GM19035 (cell line): Measurements from ENCODE around the gene NHEJ1.

Experiments
- ATAC-seq: cut with Tn5 transposase; IDR thresholded peaks from one replicate; pipeline ENCODE4 v1.9.1; 2021; ENCODE audit not compliant: unreplicated experiment

The NHEJ1 gene

GRCh38 chr2:219182331-219183150 is 21.9 kb upstream of the NHEJ1 start:
- no peak for ATAC-seq

DNA sequence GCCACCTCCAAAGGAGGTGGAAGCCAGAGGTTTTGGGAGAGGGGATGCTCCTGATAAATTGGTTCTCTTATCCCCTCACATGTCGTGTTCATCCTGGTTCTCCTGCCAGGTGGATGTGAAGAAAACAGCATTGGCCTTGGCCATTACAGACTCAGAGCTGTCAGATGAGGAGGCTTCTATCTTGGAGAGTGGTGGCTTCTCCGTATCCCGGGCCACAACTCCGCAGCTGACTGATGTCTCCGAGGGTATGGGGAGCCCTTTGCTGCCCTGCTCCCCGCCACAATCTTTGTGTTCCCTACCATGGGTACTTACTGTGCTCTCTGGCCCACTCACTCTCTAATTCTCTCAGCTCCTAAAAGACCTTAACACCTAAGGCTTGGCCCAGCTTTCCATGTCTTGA is 20.9 kb upstream of the NHEJ1 start:
- no peak for ATAC-seq

- ATAC-seq, result no peak
These were observed 20.3 kb upstream of the NHEJ1 start for GRCh38 chr2:219180961-219181360.

DNA sequence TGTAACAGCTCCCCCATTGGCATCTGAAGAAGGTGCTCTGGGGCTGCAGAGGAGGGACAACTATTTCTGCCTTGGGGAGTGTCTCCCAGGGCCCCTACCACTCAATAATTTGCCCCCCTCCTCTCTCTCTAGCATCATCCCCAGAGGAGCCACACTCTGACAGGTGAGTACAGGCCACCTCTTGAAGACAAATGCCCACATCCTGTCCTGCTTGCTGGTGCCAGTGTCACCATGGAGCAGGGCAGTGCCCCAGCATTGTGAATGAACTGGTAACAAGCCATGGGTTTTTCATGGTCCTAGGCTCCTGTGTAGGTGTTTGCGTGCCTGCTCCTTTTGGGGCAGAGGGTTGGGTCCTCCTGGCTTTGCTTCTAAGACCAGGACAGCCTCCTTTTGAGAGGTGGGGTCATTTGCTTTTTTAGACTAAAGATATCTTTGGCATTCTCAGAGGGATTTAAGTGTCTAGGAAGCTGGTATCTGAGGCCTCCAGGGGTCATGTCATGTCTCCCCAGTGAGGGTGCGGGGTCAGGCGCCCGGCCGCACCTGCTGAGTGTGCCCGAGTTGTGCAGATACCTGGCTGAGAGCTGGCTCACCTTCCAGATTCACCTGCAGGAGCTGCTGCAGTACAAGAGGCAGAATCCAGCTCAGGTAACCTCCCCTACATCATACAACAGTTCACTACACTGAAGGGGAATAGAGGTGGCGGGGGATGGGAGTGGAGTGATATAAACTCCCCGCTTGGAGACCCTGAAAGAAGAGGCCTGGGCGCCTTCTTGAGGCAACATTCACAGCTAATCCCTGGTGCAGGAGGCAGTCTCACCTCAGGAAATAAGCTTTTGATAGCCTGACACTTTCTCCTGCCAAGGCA is 19.2 kb upstream of the NHEJ1 start:
- no peak for ATAC-seq

- ATAC-seq, result peak; percentile 17
These were observed 18.0 kb upstream of the NHEJ1 start for GRCh38 chr2:219178377-219179175.

DNA sequence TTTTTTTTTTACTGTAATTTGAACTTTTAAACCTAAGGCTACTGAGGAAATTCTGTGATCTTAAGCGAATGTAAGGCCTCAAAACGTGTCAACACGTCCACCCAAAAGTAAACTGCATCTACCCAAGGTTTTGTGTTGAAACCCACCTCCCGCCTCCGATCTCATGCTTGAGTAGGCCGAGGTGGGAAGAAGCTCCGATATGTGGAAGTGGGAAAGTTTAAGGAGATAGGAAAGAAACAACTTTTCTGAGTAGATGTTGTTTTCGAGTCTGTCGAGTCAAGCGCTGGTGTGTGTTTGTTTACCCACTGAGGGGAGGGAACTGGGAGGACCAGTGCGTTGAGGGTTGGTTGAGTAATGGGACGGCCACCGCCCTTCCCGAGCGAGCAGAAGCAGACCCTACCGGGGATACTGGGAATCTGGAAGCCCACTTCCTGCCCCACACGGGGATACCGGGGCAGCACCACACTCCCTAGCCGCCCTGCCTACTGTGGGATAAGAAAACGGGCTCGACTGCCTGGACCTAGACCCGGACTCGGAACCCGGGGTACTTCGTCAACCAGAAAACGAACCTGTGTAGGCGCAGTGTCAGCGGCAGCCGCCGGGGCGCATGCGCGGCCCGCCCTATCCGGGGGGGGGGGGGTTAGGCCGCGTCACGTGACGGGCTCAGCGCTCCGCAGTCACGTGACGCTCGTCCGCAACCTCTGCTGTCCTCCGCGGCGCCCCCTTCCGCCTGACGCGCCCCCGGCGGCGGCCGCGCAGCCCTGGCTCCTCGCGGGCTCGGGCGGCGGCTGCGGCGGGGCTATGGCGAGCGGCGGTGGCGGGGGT is 17.1 kb upstream of the NHEJ1 start, which contains the start of gene RETREG2:
RETREG2 (plus strand) TSS at position 724 of the 825 bp plus-strand sequence; CDS start at position 802, 78 bp downstream.
- peak; percentile 45 for ATAC-seq

DNA sequence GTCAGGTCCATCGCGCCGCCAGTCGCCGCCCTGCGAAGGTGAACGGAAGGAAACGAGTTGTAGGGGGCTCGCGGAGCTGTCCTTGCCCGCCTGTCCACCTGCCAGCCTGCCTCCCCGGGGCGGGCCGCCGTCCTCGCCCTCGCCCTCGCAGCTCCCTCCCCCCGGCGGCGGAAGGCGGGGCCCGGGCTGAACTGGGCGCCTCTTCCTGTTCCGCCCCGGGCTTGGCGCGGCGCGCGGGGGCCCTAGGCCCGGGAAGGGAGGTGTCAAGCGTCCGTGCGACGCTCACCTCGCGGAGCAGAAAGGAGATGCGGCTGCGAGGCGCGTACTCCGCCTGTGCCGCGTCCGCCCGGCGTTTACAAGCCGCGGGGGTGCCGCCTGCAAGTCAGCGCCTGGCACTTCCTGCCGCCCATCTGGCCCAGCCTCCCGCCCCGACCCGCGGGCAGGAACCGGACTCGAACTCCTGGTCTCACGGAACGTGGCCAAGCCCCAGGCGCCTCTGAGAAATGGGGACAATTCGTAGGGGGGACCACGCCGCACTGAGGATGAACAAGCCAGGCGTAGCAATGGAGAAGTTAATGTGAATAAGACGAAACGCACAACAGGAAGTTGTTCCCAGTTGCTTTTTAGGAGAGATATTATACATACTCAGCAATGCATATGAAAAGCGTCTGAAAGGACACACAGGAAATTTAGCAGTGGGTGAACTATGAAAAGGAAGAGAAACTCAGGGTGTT is 16.4 kb upstream of the NHEJ1 start, which contains the start of gene CNPPD1:
CNPPD1 (minus strand) TSS at position 108 of the 734 bp plus-strand sequence; CDS start at position 11, 97 bp downstream.
- peak; percentile 61 for ATAC-seq

DNA sequence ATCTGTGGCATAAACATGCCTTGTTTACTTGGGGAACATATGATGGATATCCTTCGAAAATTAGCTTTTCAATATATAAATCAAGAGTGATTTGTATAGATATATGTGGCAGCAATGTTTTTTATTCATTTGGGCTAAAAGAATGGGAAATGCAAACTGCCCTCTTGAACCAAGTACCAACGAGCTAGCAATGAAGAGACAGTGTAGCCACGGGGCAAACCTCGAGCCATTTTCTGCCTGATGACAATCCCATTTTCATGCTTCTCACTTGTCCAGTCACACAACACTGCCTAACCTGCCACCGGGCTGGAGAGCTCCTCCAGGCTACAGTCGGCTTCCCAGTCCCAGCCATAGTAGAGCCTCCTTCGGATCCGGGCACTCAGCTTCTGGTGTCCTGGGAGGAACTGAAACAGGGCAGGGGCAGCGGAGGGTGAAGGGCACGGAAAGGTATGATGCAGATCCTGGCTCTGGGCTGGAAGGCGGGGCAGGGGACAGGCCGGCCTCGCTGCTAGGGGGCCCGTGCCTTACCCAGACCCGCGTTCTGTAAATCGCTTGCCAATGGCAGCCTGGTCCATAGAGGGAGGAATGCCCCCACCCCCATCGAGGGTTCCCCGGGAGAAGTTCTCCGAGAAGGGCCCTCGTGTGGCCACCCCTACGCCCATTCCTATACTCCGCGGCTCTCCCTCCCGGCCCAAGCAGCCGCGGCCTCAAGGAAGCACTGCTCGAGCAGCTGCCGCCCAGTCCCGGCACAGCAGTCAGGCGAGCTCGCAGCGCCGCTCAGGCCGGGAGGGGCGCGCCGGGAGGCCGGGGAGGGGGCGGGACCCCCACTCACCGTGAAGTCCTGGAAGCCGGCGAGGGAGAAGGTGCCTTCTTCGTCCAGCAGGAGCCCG is 15.6 kb upstream of the NHEJ1 start:
- ATAC-seq, result peak; percentile 24

DNA sequence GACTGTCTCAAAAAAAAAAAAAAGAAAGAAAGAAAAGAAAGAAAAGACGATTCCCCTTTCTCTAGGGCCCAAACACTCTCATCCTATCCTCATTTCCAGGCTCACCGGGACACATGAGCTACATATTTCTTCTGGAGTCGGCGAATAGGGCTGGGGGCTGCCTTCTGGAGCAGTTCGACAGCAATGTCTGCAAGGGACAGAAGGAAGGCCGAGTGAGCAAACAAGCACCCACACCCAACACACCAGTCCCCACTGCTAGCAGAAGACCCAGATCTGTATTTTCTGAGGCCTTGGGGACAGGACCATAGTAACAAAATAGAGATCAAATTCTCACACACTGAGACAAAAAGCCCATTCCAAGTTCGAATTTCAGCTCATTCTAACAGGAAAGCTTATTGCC is 14.9 kb upstream of the NHEJ1 start:
- no peak for ATAC-seq

- ATAC-seq, result no peak
These were observed 14.2 kb upstream of the NHEJ1 start for GRCh38 chr2:219174801-219175200.

DNA sequence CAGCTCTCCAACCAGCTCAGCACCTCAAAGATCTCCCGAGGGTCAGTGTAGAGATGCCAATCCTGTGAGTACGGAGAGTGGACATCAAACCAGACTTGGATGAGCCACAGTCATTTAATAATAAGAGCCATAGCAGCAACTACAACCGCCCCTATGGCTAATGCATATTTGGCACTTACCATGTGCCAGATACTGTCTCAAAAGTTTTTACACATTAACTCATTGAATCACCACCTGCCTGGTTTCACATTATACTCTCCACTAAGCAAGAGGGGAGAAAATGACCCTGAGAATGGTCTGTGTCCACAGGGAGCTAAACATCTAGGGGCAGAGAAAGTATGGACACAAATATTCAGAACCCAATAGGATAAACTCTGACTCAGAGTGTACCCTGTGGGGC is 13.5 kb upstream of the NHEJ1 start:
- ATAC-seq, result no peak

GRCh38 chr2:219173176-219173575 is 12.6 kb upstream of the NHEJ1 start:
- no peak for ATAC-seq

DNA sequence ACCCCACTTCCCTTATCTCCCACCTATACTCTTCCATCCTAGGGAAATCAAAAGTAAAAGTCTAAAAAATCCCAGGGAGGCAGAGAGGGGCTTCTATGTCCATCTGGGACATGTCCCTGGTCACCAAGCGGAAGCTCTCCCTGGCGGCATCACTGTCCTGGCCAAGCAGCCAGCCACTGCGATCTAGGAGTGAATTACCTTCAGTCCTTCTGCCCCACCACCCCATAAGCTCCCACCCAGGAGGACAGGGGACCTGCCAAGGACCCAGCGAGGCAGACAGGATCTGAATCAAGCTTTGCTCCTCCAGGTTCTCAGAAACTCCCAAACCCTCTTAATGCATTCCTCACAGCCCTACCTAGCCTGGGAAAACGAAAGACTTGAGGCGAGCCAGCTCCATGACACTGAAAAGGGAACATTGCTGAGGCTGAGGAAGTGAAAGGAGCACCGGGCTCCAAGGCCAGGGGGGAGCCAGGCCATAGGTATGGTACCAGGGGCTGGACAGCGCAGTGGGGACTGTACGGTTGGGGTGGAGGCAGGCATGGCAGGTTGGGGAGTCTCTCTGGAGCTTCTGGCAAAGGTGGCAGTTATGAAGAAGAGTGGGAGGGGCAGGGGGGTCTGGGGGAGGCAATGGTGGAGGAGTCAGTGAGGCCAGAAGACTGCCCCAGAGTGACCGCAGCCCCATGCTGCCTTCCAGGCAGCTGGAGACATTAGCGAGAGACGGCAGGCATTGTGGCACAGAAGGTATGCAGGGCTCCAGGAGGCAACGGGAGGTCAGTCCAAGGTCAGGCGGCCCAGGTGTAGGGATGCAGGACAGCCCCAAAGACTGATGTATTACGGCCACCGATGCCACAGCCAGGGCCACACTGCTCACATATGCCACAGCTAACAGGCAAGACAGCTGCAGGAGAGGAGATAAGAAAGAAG is 11.9 kb upstream of the NHEJ1 start:
- ATAC-seq, result no peak

- ATAC-seq, result no peak
These were observed 10.6 kb upstream of the NHEJ1 start for GRCh38 chr2:219171231-219171651.

- no peak for ATAC-seq
These were observed 9.5 kb upstream of the NHEJ1 start, which contains the start of gene SLC23A3 for GRCh38 chr2:219169930-219170654. TSS of gene SLC23A3 (minus strand) at chr2:219170029. CDS start at chr2:219169984, 45 bp downstream.

- ATAC-seq, result no peak
These were observed 8.3 kb upstream of the NHEJ1 start for GRCh38 chr2:219168932-219169331.

- no peak for ATAC-seq
These were observed 7.9 kb upstream of the NHEJ1 start for GRCh38 chr2:219168526-219168925.
